ENCODE measurements around the gene GAREM2.

GRCh38 chr2:26130763-26131162 lies 42.1 kb upstream of the GAREM2 start:
- TF ChIP-seq CTCF (conservative IDR thresholded peaks at IDR 0.05; ENCODE audit: low read length) (no peak), EZH2phosphoT487 (IDR thresholded peaks at IDR 0.05; ENCODE audit: borderline replicate concordance, low read depth, low read length) (no peak)
